SKM-1 (cell line): ENCODE data around the gene MBTPS1.

Source experiments
- DNase-seq: peaks from one replicate; lab custom pipeline; 2025; ENCODE audit not compliant: unreplicated experiment; lab: John Stamatoyannopoulos, UW

The MBTPS1 gene

GRCh38 chr16:84040226-84040822, 76.4 kb downstream of the MBTPS1 start:
- DNase-seq = no peak

- no peak for DNase-seq
Measured at GRCh38 chr16:84039696-84040095, 77.0 kb downstream of the MBTPS1 start.

DNA sequence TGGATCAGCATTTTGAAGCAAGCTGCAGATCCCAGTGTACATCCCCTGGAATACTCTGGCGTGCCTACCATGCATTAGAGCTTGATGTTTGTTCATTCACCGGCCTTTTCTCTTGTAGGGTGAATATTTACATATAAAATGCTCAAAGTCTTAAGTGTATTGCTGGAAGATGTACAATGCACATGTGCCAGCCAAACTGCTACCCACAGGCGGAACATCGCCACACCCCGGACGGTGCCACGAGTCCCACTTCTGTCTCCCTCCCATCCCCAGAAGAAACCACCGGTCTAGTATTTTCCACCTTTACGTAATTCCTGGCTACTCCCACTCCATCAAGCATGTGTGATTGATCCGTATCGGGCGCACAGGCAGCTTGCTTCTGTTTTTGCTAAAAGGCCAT, 78.3 kb downstream of the MBTPS1 start:
- DNase-seq = no peak

DNA sequence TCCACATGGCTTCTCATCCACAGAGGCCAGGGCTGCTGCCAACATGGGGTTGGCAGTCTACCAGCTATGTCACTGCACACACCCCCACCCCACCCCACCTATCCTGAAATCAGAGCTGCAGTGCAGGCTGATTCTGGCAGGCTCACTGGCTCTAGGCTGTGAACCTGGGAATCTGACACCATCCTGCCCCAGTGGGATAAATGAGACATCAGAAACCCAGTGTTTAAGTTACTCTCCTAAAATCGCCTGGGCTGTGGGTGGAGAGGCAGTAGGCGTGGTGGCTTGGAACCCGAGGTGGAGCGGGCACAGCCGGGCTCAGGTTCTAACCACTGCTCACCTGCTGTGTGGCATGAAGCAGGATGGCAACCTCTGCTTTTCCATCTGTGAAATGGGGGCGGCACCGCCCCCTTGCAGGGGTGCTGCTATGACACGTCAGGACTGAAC, 79.7 kb downstream of the MBTPS1 start:
- DNase-seq = no peak

GRCh38 chr16:84036131-84036530, 80.6 kb downstream of the MBTPS1 start:
- DNase-seq = no peak

GRCh38 chr16:84034516-84034915, 82.2 kb downstream of the MBTPS1 start:
- no peak for DNase-seq

DNA sequence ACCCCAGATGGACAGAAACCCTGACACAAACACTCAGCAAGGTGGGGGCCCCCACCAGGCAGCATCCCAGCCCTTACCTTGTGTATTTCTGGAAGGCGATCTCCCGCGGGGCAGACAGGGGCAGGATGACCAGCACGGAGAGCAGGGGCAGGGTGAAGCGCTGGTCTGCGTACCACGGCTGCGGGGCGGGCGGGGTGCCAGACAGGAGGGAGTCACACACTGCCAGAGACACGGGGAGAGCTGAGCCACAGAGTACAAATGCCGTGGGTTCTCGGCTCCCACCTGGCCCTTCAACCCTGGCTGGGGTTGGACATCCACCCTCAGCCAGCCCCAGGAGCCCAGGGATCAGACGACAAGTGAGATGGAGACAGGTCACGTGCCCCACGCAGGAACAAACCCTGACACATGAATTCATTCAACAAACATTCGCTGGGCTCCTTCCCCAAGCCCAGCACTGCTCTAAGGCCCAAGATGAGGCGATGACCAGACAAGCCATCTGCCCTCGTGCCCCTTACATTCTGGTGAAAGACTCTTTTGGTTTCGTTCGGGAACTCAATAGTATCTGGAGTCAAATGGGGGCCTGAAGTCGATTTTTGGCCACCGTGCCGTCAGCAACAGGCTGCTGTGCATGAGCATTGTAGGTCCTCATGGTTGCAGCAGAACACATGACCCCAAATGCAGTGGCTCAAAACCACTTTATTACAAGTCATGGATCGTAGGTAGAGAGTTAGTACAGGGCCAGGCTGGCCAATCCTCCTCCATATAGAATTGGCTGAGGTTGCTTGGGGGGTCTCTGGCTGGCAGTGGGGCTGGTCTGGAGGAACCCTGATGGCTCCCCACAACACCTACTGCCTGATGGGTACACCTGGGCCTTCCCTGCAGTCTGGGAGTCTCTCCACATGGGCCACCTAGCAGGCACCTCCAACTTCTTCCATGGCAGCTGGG, 83.2 kb downstream of the MBTPS1 start:
- DNase-seq = no peak

DNA sequence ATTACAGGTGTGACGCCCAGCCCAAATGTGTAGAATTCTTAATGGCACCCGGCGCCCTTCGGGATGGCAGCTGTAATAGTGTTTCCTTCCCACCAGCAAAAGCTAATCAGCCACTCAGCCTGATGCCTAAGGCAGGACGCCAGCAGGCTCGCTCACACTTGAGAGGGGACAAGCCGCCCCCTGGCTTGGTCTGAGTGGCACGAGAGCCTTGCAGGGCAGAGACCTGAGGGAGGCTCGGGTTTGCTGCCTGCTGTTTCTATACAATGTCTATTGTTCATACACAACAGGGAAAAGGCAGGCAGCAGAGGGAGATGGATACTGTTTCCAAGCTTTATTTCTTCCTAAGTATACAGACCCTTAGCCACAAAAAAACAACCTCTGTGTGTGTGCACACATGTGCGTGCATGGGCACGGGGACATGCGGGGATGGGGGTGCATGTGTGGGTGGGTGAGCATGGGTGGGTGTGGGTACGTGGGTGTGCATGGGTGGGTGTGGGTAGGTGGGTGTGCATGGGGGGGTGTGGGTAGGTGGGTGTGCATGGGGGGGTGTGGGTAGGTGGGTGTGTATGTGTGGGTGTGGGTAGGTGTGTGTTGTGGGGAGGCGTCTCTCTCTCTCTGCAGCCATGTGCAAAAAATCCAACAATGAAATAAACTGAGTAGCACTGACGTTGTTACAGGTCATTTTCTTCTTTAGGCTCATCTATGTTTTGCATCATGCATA, 84.1 kb downstream of the MBTPS1 start:
- DNase-seq = no peak

- no peak for DNase-seq
Measured at GRCh38 chr16:84031556-84031955, 85.2 kb downstream of the MBTPS1 start.

DNA sequence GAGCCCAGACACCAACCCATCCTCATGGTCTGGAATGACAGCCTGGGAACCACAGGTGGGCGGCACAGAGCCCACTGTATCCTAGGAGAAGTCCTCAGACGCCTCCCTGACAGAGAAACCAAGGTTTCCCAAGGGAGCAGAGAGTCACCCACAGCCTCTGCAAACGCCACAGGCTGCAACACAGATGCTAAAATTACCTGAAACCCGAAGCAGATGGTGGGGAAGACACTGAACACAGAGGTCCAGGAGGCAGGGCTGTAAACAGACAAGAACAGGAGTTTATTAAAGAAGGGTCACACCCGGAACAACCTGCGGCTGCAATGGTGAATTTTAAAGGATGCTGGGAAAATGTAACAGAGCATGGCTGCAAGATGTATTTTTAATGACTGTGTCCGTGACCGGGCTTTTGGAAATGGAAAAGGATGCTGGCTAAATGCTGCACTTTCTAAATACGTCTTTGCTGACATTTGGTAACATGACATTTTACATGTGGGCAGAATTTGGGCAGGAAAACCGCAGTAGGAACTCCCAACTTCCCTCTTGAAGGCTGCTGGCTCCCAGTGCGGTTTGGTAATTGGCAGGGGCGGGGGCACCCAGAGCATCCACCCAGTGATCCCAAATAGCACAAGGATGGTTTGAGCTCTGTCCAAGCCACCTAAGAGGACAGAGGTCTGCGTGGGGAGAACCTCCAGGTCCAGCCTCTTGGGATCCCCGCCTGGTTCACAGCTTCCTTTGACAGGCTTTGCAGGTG, 87.3 kb downstream of the MBTPS1 start:
- no peak for DNase-seq

- DNase-seq = no peak
Measured at GRCh38 chr16:84027625-84028024, 89.1 kb downstream of the MBTPS1 start.

- DNase-seq = no peak
Measured at GRCh38 chr16:84026606-84027005, 90.1 kb downstream of the MBTPS1 start.

DNA sequence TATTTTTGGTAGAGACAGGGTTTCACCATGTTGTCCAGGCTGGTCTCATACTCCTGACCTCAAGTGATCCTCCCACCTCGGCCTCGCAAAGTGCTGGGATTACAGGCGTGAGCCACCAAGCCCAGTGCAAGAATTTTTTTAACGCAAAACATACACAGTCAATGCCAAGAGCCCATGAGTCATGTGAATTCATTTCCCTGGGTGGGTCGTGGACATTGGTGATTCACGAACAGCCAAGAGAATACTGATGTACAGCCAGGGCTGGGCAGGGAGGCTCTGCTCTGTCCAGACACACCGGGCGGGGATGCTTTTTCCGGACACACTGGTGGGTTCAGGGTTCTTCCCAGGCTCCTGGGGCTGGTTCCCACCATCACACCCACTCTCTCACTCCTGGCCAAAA, 91.9 kb downstream of the MBTPS1 start:
- DNase-seq = no peak

DNA sequence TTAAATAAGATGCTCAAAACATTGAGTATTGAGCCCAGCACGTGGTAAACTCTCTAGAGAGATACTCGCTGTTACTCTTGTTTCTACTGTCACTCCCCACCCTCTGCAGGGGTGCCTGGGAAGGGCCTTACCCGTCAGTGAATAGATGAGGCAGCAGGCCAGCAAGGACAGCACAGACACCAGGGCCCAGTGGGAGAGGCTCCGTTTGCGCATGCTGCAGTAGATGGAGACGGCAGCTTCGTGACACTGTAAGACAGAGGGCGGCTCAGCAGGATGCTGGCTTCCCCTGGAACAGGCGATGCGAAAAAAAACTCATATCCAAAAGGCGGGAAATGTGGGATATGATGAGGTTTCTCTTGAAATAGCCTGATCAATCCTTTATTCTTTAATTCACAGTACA, 94.1 kb downstream of the MBTPS1 start:
- DNase-seq = no peak

GRCh38 chr16:84021488-84021887, 95.3 kb downstream of the MBTPS1 start:
- no peak for DNase-seq

DNA sequence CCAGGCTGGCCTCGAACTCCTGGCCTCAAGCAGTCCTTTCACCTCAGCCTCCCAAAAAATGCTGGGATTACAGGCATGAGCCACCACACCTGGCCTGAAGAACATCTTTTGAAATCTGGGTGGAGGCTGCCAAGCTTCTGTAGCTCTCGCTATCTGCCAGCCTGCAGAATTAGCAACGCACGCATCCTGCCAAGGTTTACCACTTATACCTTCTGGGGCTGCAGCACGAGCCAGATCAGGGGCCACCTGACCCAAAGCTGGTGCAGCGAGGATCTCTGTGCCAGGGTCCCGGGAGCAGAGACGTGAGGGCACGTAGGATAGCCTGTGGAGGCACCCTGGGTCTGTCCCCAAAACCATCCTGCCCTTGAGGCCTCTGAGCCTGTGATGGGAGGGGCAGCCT, 96.4 kb downstream of the MBTPS1 start:
- DNase-seq = no peak

DNA sequence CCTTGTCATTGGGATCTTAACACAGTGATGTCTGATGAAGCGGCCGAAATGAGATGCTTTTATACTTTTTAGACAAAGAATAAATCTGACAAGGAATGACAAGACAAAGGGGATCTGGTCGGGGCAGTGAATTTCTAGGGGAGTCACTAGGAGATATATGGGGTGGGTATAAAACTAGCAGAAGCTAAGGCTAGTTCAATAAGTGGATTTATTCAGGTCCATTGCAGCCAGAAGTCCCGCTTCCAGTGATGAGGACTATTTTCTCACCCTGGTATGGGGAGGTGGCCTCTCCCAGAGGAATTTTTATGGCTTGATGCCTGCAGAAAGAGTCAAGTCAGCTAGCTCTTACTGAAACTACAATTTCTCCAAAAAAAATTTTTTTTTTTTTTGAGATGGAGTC, 98.0 kb downstream of the MBTPS1 start:
- no peak for DNase-seq

DNA sequence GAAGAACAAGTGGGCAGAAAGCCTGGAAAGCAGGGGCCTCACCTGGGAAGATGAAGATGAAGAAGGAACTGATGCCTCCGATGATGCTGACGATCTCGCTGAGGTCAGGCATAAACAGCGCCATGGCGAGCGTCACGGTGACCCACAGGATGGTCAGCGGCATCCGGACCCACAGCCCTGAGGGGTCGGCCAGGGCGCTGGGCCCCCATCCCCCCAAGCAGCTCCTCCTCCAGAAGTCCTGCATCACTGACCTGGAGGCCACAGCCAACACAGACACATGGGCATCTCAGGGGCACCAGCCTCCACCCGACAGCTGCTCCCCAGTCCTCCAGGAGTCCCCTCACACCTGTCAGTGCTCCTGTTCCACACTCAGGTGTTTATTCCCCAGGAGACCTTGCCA, 100.3 kb downstream of the MBTPS1 start:
- DNase-seq = no peak

DNA sequence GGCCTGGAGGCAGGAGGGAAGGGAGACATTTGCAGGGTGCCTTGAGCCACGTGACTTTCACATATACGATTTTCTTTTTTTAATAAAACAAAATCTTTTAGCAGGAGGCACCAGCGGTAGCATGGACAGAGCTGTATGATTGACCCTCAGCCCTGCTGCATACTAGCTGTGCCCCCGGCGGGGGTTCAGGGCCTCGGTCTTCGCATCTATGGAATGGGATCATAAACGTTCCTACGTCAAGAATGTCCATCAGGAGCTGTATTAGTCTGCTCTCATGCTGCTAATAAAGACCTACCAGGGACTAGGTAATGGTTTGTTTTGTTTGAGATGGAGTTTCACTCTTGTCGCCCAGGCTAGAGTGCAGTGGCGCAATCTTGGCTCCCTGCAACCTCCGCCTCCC, 101.3 kb downstream of the MBTPS1 start:
- DNase-seq = no peak

GRCh38 chr16:84014570-84015327, 102.0 kb downstream of the MBTPS1 start:
- DNase-seq = no peak
